ENCODE measurements around the gene CSF3. TPM values are rescaled to one million over a fixed set of nuclear protein-coding genes. Genes with fewer than 3 reads are reported as not detected.
"Not testable (repeated sequence)": the region's sequence is repeated elsewhere in the genome, so short reads cannot be mapped to it uniquely, and the experiment has no call there.

The CSF3 gene
- total and polyA plus RNA-seq, 2 donors (not counting 1 experiment from before 2014, with no cell fraction given): 0.09 TPM; not detected in 1

DNA sequence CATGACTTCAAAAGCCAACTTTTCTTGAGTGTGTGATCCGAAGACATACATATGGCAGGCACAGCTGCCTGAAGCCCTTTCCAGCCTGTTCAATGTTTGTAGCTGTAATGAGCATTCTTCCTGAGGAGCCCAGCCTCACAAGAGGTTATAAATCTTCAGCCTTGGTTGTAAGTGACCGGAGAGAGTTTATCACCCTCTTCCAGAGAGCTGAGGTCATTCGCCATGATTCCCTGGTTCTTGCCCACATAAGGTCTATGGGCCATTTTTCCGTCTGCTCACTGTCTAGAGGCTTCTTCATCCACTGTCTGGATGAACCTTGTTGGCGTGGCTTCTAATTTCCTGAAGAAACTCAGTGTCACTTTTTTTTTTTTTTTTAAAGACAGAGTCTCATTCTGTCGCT, 9.7 kb upstream of the CSF3 start:
- no peak for ATAC-seq (ENCODE audit: low read depth)
- H3K27ac ChIP-seq (ENCODE audit: low read length in 2 of 2): no peak overlapping the region
- H3K4me3 Mint-ChIP-seq: no peak overlapping the region
- no peaks in the 10 kb centered on the region for H3K9me3 ChIP-seq (ENCODE audit: control extremely low read depth in 1 of 3, control insufficient read depth in 2 of 3, insufficient read depth in 1 of 3, low read length in 2 of 3)
- WGBS (ENCODE audit: insufficient coverage): 90% methylated on average over 6 of the region's 6 CpGs
- H3K27me3 Mint-ChIP-seq: no peaks in the 10 kb centered on the region
- H2AFZ ChIP-seq (ENCODE audit: insufficient read depth, low read depth, low read length, poor library complexity, severe bottlenecking): no peak overlapping the region
- no peaks in the 10 kb centered on the region for H3K4me1 Mint-ChIP-seq
- H3K9ac ChIP-seq (ENCODE audit: low read length): no peak overlapping the region
- H3K4me1 ChIP-seq (ENCODE audit: control insufficient read depth in 2 of 2, insufficient read depth in 2 of 2, low read length in 2 of 2): no peaks in the 10 kb centered on the region
- no peaks in the 10 kb centered on the region for H3K27me3 ChIP-seq (replicated peaks in 1 of 4; ENCODE audit: control extremely low read depth in 1 of 4, control insufficient read depth in 3 of 4, insufficient read depth in 4 of 4, low read length in 3 of 4)
- DNase-seq: no peak
- no peaks in the 10 kb centered on the region for H3K9me3 Mint-ChIP-seq (ENCODE audit: insufficient read depth)
- H3K4me3 ChIP-seq (ENCODE audit: control extremely low read depth in 1 of 5, extremely low read depth in 1 of 5, insufficient read depth in 1 of 5, low read depth in 2 of 5, low read length in 4 of 5): no peak overlapping the region
- intact Hi-C loops (cut with micrococcal nuclease): no loop called here
- no peaks in the 10 kb centered on the region for H3K36me3 ChIP-seq (replicated peaks in 1 of 2; ENCODE audit: control extremely low read depth in 1 of 2, control insufficient read depth in 1 of 2, extremely low read depth in 1 of 2, insufficient read depth in 2 of 2, low read length in 1 of 2)
- CTCF ChIA-PET: interaction anchor here (0.7 kb wide), 1 partner anchor 51 kb away, joined by 3 read pairs; no protein-coding TSS in a partner anchor
- POLR2A ChIA-PET: no interaction called here
- no peak overlapping the region for H3K27ac Mint-ChIP-seq
- no peaks in the 10 kb centered on the region for H3K79me2 ChIP-seq (ENCODE audit: control insufficient read depth, insufficient read depth, low read length)
- no peak overlapping the region for H3K4me2 ChIP-seq (replicated peaks; ENCODE audit: low read depth, low read length, poor library complexity, severe bottlenecking)
- TF ChIP-seq EZH2 (IDR thresholded peaks at IDR 0.05; ENCODE audit: borderline replicate concordance, insufficient read depth, low read depth, low read length, poor library complexity, severe bottlenecking): no peak
- TF ChIP-seq, protein P1, sequence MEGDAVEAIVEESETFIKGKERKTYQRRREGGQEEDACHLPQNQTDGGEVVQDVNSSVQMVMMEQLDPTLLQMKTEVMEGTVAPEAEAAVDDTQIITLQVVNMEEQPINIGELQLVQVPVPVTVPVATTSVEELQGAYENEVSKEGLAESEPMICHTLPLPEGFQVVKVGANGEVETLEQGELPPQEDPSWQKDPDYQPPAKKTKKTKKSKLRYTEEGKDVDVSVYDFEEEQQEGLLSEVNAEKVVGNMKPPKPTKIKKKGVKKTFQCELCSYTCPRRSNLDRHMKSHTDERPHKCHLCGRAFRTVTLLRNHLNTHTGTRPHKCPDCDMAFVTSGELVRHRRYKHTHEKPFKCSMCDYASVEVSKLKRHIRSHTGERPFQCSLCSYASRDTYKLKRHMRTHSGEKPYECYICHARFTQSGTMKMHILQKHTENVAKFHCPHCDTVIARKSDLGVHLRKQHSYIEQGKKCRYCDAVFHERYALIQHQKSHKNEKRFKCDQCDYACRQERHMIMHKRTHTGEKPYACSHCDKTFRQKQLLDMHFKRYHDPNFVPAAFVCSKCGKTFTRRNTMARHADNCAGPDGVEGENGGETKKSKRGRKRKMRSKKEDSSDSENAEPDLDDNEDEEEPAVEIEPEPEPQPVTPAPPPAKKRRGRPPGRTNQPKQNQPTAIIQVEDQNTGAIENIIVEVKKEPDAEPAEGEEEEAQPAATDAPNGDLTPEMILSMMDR (IDR thresholded peaks at IDR 0.05): no peak
- no peaks in the 10 kb centered on the region for H4K20me1 ChIP-seq (ENCODE audit: control insufficient read depth, insufficient read depth, low read length, poor library complexity, severe bottlenecking)

DNA sequence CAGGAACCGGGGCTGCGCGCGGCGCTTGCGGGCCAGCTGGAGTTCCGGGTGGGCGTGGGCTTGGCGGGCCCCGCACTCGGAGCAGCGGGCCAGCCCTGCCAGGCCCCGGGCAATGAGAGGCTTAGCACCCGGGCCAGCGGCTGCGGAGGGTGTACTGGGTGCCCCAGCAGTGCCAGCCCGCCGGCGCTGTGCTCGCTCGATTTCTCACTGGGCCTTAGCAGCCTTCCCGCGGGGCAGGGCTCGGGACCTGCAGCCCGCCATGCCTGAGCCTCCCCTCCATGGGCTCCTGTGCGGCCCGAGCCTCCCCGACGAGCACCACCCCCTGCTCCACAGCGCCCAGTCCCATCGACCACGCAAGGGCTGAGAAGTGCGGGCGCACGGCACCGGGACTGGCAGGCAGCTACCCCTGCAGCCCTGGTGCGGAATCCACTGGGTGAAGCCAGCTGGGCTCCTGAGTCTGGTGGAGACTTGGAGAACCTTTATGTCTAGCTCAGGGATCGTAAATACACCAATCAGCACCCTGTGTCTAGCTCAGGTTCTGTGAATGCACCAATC, 4.2 kb upstream of the CSF3 start:
- CTCF ChIA-PET: interaction anchor here (0.5 to 5.8 kb wide), 5 partner anchors 15 to 230 kb away, joined by 3 to 56 read pairs (median 4); no protein-coding TSS in a partner anchor
- H3K4me2 ChIP-seq (replicated peaks; ENCODE audit: low read depth, low read length, poor library complexity, severe bottlenecking); H3K27me3 ChIP-seq (replicated peaks in 1 of 4; ENCODE audit: control extremely low read depth in 1 of 4, control insufficient read depth in 3 of 4, insufficient read depth in 4 of 4, low read length in 3 of 4); H3K4me1 ChIP-seq (ENCODE audit: control insufficient read depth in 2 of 2, insufficient read depth in 2 of 2, low read length in 2 of 2); H3K27me3 Mint-ChIP-seq; intact Hi-C loops (cut with micrococcal nuclease); DNase-seq; ATAC-seq (ENCODE audit: low read depth); H3K4me3 Mint-ChIP-seq; H3K9ac ChIP-seq (ENCODE audit: low read length); H3K27ac Mint-ChIP-seq; H3K36me3 ChIP-seq (replicated peaks in 1 of 2; ENCODE audit: control extremely low read depth in 1 of 2, control insufficient read depth in 1 of 2, extremely low read depth in 1 of 2, insufficient read depth in 2 of 2, low read length in 1 of 2); H3K4me3 ChIP-seq (ENCODE audit: control extremely low read depth in 1 of 5, extremely low read depth in 1 of 5, insufficient read depth in 1 of 5, low read depth in 2 of 5, low read length in 4 of 5); H3K4me1 Mint-ChIP-seq; H4K20me1 ChIP-seq (ENCODE audit: control insufficient read depth, insufficient read depth, low read length, poor library complexity, severe bottlenecking); H3K27ac ChIP-seq (ENCODE audit: low read length in 2 of 2); H2AFZ ChIP-seq (ENCODE audit: insufficient read depth, low read depth, low read length, poor library complexity, severe bottlenecking); H3K9me3 ChIP-seq (ENCODE audit: control extremely low read depth in 1 of 3, control insufficient read depth in 2 of 3, insufficient read depth in 1 of 3, low read length in 2 of 3); H3K9me3 Mint-ChIP-seq (ENCODE audit: insufficient read depth); H3K79me2 ChIP-seq (ENCODE audit: control insufficient read depth, insufficient read depth, low read length): not testable (repeated sequence)
- POLR2A ChIA-PET: interaction anchor here (0.6 kb wide), 1 partner anchor 129 kb away, joined by 3 read pairs; the partner anchor contains the start of gene CASC3
- WGBS (ENCODE audit: insufficient coverage): 97% methylated on average over 35 of the region's 38 CpGs

DNA sequence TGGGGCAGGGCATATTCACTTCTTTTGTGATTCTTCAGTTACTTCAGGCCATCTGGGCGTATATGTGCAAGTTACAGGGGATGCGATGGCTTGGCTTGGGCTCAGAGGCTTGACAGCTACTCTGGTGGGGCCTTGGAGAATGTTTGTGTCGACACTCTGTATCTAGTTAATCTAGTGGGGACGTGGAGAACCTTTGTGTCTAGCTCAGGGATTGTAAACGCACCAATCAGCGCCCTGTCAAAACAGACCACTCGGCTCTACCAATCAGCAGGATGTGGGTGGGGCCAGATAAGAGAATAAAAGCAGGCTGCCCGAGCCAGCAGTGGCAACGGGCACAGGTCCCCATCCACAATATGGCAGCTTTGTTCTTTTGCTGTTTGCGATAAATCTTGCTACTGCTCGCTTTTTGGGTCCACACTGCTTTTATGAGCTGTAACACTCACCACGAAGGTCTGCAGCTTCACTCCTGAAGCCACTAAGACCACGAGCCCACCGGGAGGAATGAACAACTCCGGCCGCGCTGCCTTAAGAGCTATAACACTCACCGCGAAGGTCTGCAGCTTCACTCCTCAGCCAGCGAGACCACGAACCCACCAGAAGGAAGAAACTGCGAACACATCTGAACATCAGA, 3.1 kb upstream of the CSF3 start:
- CTCF ChIA-PET: interaction anchor here (0.7 to 5.8 kb wide), 13 partner anchors 14 to 548 kb away, joined by 3 to 56 read pairs (median 7); no protein-coding TSS in a partner anchor
- H2AFZ ChIP-seq (ENCODE audit: insufficient read depth, low read depth, low read length, poor library complexity, severe bottlenecking); H3K9ac ChIP-seq (ENCODE audit: low read length); H3K4me2 ChIP-seq (replicated peaks; ENCODE audit: low read depth, low read length, poor library complexity, severe bottlenecking); DNase-seq; H3K27me3 Mint-ChIP-seq; H3K4me1 ChIP-seq (ENCODE audit: control insufficient read depth in 2 of 2, insufficient read depth in 2 of 2, low read length in 2 of 2); H3K27ac Mint-ChIP-seq; H3K4me1 Mint-ChIP-seq; H3K9me3 ChIP-seq (ENCODE audit: control extremely low read depth in 1 of 3, control insufficient read depth in 2 of 3, insufficient read depth in 1 of 3, low read length in 2 of 3); H3K4me3 ChIP-seq (ENCODE audit: control extremely low read depth in 1 of 5, extremely low read depth in 1 of 5, insufficient read depth in 1 of 5, low read depth in 2 of 5, low read length in 4 of 5); H3K9me3 Mint-ChIP-seq (ENCODE audit: insufficient read depth); H3K36me3 ChIP-seq (replicated peaks in 1 of 2; ENCODE audit: control extremely low read depth in 1 of 2, control insufficient read depth in 1 of 2, extremely low read depth in 1 of 2, insufficient read depth in 2 of 2, low read length in 1 of 2); H3K27ac ChIP-seq (ENCODE audit: low read length in 2 of 2); intact Hi-C loops (cut with micrococcal nuclease); H3K4me3 Mint-ChIP-seq; H4K20me1 ChIP-seq (ENCODE audit: control insufficient read depth, insufficient read depth, low read length, poor library complexity, severe bottlenecking); H3K79me2 ChIP-seq (ENCODE audit: control insufficient read depth, insufficient read depth, low read length); ATAC-seq (ENCODE audit: low read depth); H3K27me3 ChIP-seq (replicated peaks in 1 of 4; ENCODE audit: control extremely low read depth in 1 of 4, control insufficient read depth in 3 of 4, insufficient read depth in 4 of 4, low read length in 3 of 4): not testable (repeated sequence)
- WGBS (ENCODE audit: insufficient coverage): 51% methylated on average over 15 of the region's 22 CpGs
- POLR2A ChIA-PET: interaction anchor here (0.5 to 1.0 kb wide), 2 partner anchors 157 to 507 kb away, joined by 3 to 5 read pairs; no protein-coding TSS in a partner anchor

Measured in B cell (primary cell).